Fibroblast of skin of left quadriceps (primary cell): ENCODE data around the gene KLHL17.

Experiments used
- DNase-seq, 2 experiments: peaks; one replicate each; pipeline ENCODE4 v3.0.0-alpha.2; 2013; ENCODE audit warnings: low read depth in 2 of 2

Gene KLHL17

DNA sequence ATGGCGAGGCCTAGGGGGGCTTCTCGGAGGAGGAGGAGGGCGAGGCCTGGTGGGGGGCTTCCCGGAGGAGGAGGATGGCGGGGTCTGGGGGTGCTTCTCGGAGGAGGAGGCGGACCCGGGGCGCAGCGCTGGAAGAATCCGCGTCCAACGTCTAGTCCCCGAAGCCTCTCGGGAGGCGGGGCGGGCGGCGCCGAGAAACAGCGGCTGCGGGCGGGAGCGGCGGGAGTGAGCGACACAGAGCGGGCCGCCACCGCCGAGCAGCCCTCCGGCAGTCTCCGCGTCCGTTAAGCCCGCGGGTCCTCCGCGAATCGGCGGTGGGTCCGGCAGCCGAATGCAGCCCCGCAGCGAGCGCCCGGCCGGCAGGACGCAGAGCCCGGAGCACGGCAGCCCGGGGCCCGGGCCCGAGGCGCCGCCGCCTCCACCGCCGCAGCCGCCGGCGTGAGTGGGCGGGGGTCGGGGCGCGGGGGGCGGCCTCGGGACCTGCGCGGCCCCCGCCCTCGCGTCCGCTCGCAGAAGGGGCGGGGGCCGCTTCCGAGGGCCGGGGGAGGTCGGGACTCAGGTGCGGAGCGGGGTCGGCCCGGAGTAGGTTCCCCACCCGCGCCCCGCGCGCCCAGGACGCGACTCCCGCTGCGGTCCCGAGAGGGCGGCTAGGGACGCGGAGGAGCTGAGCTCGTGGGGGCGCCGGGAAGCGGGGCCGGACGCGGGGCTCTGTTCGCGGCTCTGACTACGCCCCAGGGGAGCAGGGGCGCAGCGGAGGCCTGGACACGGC, at the start of gene KLHL17:
TSS of gene KLHL17 (plus strand) at position 222 of the 769 bp plus-strand sequence. CDS start at position 332, 110 bp downstream.
- no peak for DNase-seq

DNA sequence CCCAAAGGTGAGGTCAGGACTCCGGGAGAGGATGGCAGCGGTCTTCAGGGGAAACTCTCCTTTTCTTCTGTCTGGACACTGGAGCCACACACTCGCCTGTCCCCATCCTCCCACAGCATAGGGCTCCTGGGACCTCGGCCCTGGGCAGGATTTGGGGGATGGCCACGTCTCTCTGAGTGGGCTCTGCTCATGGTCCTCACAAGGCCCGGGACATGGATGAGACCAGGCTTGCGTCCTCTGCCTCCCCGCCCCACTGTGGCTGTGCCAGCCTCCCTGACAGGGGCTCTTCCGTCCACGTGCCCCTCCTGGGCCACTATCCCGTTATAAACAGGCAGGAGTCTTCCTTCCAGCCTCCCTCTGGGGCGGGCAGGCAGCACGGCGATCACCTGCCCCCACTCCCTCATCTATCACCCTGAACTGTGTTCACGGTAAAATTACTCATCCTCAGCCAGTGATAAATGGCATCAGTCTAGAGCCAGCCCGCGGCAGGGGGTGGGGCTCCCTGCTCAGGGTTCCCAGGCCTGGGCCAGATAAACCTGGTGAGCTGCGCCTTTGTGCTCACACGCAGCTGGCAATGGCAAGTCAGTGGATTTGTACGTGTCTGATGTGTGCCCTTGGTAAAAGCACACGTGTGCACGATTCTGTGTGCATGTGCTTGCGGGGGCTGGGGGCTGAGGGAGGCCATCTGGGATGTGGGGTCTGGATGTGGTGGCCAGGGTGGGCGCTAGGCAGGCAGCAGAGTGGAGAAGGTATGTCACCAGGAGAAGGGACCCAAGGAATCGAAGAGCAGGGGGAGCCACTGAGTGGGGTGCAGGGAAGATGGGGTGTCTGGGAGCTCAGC, 49.3 kb upstream of the KLHL17 start:
- DNase-seq = peak in 1 of 2 experiments; percentile 19

DNA sequence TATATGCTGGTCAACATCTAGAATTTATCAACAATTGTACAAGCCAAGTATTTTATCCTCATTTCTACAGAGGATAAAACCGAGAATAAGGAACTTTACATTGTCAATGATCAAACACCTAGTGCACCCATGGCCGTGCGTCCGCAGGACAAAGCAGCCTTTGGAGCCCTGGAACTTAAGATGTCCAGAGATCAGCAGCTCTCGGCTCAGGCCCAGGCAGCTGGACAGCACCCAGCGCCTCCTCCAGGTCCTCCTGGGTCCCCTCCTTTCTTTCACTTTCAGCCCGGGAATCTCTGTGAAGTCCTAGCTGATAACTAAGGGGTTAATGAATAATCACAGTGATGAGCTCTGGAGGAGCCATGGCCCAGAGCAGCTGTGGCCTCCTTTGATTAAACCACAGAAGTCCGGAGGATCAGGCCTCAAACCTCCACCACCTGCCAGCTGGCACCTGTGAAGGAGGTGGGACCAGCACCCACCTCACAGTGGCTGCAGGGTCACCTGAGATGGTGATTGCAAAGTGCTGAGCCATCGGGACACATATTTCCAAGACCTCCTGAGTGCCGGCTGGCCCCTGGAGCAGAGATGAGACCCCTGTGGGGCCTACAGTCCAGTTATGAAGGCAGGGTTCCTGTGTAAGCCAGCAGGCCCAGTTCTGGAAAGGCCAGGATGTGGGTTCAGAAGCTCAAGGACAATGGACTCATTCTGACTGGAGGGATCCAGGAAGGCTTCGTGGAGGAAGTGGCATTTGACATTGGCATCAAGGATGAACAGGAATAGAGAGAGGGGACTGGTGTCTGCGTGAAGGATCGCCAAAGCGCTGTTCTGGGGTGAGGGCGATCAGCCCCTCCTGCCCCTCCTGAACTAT, 48.3 kb upstream of the KLHL17 start:
- DNase-seq = no peak

DNA sequence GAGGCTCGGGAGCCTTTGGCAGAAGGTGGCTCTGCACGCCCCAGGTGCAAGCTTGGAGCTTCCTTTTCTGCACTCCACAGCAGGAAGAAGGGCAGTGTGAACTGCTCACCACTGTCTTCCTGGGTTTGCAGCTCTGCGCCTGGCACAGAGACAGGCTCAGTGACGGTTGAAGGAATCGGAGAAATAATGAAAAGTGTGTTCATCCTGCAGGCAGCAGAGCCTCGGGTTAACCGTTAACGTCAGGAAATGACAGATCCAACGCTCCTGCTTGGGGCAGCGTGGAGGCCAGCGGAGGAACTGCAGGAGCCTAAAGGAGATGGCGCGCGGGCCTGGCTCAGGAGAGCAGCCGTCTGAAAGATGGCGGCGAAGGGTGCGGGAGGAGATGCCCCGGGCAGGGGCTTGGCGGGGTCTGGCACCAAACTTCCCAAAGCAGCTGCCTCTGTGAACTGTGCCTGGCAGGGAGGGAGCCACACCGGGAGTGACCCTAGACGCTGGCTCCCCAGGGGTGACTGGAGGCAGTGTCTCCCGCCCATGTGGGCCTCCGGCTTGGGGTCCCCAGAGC, 47.6 kb upstream of the KLHL17 start:
- DNase-seq = no peak

DNA sequence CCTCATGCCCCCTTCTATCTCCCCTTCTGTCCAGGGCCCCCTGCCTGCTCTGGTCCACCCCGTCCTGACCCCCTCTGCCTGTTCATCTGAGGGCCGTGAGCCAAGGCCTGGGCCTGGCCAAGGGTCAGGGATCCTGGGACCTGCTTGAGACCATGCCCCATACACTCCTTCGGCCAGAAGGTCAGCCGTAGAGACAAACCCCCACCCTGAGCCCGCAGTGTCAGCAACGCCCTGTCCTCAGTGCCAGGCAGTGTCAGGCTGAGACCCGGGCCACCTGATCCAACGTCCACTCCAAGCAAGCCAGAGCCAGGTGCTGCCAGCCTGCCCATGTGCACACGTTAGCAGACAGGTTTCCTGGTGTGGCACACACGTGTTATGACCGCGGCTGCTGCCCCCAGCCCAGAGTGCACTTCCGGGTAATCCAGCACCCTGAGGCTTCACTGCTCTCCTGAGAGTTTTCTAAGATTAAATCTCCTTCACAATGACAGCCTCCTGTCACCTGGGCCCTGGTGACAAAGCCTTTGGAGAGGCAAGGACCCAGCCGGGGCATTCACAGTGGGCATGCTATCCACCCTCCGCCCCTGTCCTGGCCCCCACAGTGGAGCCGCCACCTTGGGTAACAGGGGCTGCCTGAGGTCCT, 46.8 kb upstream of the KLHL17 start:
- no peak for DNase-seq

DNA sequence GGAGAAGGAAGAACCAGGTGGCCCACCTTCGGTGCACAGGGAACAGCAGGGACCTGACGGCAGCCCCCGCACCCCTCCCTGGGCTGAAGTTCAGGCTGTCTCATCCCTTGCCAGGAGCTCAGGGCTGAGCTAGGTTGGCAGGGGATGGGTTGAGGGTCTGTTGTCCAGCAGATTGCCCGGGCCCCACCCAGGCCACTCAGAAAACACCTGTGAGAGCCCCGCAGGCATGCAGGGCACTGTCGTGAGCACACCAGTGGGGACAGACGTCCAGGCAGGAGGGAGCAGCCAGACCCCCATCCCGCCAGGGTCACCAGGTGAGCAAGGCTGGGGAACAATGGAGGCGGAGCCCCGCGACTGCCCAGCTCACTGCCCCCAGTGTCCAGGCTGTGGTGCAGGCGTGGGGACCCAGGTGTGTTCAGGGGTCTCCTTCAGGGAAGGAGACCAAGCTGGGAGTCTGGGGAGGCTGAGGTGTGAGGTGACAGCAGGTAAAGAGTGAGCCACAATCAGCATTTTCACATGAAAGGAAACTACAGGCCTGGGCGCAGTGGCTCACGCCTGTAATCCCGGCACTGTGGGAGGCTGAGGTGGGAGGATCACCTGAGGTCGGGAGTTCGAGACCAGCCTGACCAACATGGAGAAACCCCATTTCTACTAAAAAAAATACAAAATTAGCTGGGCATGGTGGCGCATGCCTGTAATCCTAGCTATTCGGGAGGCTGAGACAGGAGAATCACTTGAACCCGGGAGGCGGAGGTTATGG, 46.1 kb upstream of the KLHL17 start:
- DNase-seq = no peak

DNA sequence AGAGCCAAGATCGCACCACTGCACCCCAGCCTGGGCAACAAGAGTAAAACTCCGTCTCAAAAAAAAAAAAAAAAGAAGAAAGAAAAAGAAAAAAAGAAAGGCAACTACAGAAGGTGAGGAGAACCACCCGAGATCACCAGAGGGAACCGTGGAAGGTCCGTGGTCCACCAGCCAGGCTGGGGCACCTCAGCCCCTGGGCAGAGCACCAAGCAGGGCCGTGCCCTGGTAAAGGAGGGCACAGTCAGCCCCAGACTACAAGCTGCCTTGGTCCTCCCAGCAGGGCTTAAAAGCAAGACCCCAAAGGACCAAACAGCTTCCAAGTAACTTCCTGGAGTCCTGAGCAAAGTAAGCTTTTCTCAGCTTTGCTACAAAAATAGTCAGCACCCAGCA, 45.5 kb upstream of the KLHL17 start:
- no peak for DNase-seq

DNA sequence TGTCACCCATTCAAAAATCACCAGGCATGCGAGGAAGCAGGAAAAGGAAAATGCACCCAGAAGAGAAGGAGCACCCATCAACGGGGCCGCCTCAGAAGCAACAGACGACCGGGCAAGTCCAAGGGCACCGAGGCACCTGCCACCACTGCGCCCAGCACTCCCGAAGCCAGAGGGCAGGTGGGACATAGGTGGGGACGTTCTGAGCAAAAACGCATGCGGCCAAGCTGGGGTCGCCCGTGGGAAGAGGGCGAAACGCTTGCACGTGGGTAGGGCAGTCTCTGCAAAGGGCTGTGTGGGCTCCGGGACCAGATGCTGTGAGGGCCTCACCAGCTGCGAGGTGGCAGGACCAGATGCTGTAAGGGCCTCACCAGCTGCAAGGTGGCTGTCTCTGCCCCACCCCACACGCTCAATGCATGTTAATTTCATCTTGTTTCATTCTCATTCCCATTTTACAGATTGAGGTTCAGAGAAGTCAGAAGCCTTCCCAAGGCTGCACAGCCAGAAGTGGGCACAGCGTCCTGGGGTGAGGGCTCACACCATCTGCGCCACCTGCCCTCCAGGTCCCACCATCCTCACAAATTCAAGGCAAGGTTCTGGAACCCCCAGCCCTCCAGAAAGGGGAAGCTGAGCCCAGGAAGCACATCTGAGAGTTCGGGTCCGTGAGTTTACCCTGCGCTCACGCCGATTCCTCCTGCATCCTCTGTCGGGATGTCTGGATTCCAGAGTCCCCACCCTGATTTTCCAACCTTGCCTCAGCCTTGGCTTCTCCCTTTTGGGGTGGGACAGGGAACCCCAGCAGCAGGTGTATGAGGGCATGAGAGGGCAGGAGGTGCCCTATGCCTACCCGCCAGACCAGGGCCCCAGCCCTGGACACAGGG, 44.9 kb upstream of the KLHL17 start:
- DNase-seq = no peak

DNA sequence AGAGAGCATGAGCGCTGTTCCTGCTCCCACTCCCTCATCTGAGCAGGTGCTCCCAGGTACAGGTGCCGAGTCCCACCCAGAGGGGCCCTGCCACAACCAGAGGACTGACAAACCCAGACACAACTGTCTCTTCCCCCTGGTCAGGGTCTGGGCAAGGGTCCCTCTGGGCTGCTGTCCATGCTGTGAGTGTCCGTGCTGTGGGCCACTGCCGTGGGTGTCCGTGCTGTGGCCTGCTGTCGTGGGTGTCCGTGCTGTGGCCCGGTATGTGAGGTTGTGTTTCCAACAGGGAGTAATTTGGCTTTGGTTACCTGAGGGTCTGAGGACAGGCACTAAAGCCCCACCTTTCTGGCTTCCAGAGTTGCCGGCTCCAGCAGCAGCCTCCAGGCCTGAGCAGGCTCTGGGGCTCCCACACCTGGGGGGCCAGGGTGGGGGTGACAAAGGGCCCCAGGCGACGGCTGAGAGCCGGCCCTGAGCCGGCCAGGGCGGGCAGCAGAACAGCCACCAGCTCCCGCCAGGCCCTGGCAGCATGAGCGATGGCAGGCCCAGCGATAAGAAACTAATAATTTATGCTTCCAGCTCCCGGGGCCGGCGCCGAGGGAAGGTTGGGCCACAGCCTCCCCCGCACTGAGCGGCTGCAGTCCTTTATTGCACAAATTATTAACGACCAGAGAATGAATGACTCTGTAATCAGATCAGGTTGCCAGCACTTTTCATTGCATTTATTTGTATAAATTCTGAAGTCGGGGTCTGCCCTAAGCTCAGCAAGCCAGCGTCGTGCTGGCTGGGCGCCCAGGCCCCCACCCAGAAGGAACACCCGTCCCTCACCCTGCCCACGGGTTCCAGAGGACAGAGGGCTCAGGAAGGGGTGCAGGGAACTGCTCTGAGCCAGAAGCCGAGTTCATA, 44.0 kb upstream of the KLHL17 start:
- DNase-seq = no peak

DNA sequence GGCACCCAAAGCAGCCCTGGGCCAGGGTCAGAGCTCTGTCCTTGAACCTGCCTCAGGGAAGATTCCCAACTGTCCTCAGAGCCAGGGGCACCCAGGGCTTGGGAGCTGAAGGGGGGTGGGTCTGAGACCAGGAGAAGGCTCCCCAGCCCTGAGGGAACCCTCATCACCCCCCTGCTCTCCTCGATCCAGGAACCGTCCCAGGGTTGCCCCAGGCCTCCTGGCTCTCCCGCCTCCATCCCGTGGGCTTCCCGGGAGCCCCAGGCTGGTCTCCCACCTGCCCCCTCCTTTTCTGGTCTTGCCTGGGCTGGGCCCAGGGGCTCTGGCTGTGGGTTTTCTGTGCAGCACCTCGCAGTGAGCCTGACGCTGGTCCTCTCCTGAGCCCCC, 43.3 kb upstream of the KLHL17 start:
- no peak for DNase-seq

DNA sequence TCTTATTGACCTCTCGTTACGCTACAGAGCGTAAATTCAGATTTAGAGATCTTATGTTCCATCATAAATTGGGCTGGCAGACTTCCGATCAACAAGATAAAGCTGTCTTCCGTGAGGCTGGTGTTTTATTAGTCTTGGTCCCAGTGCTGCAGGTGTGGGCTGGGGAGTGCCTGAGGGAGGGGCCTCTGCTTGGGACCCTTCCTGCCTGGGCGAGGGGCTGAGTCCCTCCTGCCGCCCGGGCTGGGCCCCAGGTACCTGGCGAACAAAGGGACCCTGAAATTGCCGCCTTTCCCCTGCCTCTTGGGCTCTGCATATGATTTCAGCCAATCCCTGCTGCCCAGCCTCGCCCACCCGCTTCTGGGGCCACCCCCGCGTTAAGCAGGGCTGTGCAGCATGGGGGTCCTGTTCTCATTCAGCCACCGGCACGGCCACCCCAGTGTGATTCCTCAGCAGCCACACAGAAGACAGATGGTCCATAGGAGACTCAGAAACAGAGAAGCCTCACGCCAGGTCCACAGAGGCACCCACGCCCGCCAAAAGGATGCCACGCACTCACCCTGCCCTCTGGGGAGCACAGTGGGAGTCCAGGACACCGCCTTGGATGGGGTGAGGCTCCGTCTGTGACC, 42.8 kb upstream of the KLHL17 start:
- no peak for DNase-seq

DNA sequence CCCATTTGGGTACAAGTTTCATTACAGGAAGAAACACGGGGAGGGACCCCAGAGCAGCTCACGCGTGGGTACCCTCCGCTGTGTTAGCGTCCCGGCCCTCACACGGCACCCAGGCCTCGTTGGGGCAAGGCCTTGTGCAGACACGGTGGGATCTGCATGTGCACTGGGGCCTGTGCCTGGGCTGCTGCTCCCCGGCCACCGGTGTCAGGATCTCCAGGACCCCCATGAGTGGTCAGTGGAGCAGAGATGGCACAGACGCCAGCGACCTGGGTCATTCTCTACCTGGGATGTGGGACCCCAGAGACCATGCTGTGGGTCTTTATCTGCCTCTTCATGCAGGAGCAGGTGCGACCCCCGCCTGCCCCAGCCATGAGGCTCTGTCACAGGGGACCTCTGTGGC, 42.0 kb upstream of the KLHL17 start:
- no peak for DNase-seq

DNA sequence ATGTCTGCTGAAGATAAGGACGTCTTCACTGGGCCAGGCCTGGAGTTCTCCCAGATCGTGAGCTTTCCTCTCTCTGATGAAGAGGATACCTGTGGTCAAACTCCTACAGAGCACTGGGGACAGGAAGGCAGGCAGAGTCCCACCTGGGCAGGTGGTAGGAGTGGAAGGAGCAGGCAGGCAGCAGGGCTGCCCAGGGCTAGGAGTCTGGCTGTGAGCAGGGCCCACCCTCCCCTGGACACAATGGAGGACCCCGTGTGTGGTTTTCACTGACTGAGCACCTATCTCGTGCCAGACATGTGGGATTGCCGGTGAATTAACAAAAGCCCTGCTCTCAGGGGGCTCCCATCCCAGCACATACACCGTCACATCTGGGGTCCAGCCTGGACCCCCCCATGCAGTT, 41.5 kb upstream of the KLHL17 start:
- no peak for DNase-seq

DNA sequence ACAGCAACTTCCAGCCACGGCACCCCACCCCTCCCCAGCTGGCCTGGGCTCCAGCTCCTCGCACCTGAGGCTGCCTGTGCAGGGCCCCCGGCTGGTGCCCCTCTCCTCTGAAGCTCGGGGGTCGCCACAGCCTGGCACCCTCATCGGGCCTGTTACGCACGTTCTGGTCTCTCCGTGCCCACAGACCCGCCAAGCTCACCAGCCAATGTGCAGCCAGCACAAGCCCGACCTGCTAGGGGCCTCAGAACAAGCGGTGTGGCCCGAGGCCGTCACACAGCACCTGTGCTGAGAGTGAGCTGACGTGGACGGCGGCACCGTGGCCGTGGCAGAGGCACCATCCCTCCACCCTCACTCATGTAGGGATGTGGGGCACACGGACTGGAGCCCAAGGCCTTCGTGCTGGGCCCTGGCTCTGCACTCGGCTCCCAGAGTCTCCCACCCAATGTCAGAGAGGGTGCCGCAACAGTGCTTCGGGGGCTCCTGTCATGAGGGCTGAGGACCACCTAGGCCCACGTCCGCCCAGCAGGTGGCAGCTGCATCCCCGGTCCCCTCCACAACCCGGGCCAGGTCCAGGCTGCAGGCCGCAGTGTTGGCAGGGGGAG, 41.0 kb upstream of the KLHL17 start:
- no peak for DNase-seq

DNA sequence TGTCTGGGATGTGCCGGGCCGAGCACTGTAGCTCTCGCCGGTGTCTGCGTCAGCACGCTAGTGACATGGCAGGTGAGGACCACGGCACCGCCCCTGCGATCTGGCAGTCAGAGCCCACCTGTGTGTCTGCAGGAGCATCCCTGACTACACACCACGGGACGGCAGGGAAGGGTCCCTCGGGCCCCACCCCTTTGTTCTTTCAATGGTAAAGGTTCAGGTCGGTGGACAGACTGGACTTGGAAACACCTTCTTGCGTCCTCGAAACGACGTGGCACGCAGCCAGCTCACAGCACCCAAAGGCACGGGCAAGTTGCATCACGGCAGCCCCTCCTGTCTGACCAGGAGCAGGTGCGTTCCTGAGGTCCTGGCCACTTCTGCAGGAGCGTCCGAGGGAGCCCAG, 40.4 kb upstream of the KLHL17 start:
- no peak for DNase-seq

DNA sequence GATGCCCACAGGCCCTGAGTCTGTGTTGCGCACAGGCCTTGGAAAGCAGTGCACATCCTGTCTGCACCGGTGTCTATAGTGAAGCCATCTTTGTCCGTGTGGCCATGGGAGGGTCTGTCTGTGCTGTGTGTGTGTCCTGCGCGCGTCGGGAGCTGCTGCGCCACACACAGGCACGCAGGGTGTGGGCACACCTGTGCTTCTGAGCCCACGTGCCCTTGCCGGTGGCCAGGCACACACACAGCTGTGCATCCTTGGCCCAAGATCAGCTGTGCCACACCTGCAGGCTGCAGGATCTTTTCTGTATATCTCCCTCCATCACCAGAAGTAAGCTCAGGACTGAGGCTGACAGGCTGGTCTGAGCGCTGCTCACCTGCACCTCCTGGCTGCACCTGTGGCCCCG, 39.9 kb upstream of the KLHL17 start:
- DNase-seq = no peak

DNA sequence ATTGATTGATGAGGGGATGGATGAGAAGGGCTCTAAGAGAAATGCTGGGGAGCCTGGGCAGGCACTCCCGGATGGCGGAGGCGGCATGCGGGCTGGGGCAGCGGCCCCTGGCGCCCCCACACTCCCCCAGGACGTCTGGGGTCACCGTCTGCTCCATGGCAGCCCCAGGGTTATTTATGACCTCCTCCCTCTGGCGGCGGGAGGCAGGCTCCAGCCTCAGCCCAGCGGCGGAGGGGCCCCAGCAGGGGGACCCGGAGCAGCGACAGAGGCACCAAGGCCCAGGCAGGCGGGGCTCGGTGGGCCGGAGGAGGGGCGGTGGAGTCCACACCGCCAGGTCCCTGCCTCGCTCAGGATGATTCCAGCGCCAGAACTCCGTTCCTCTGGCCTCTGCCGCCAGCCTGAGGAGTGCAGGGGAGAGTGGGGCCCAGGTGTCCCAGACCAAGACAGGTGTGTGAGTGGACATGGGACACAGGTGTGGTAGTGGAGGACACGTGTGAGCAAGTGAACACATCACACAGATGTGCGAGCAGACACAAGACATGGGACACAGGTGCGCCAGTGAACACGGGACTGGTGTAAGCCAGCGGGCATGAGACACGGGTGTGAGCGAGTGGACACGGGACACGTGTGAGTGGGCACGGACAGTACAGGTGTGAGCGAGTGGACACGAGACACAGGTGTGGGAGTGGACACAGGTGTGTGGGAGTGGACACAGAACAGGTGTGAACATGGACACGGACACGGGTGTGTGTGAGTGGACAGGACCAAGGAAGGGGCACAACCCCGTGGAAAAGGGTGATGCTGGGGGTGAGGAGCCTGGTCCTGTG, 39.2 kb upstream of the KLHL17 start:
- DNase-seq = peak in 1 of 2 experiments; percentile 56
